GM23338 (cell line): ENCODE results near the gene LNX1. TPM values are rescaled to one million over a fixed set of nuclear protein-coding genes. Genes with fewer than 3 reads are reported as not detected.

ENCODE experiments used
- ATAC-seq: fragments of 200-7000 bp; cut with Tn5 transposase; 3 replicates; pipeline ENCODE4 v1.9.1; 2020
- DNase-seq: peaks from one replicate; pipeline ENCODE4 v3.0.0-alpha.2; 2015; ENCODE audit warnings: low spot score
- H2AFZ ChIP-seq: fragments of 200-600 bp; sonication (generic); 2 replicates; pipeline ENCODE4 v1.8.0; 2016; ENCODE audit warnings: antibody characterized with exemption, mild to moderate bottlenecking, moderate library complexity
- H3F3A ChIP-seq: fragments of 200-600 bp; sonication (generic); replicated peaks from 2 replicates; pipeline ENCODE4 v1.8.0; 2017; ENCODE audit warnings: antibody characterized with exemption, mixed run types, low read depth
- H3K27ac ChIP-seq: fragments of 200-600 bp; sonication (generic); 2 replicates; pipeline ENCODE4 v1.6.1; 2016; ENCODE audit warnings: low read depth
- H3K27me3 ChIP-seq: fragments of 200-600 bp; sonication (generic); 2 replicates; pipeline ENCODE4 v1.8.0; 2016; ENCODE audit warnings: mild to moderate bottlenecking, mixed run types, moderate library complexity; ENCODE audit not compliant: insufficient read depth
- H3K36me3 ChIP-seq: fragments of 200-600 bp; sonication (generic); 2 replicates; pipeline ENCODE4 v1.8.0; 2016; ENCODE audit warnings: mild to moderate bottlenecking; ENCODE audit not compliant: insufficient read depth
- H3K4me1 ChIP-seq: fragments of 200-600 bp; sonication (generic); 2 replicates; pipeline ENCODE4 v1.8.0; 2016; ENCODE audit warnings: mild to moderate bottlenecking, moderate library complexity; ENCODE audit not compliant: insufficient read depth
- H3K4me2 ChIP-seq: fragments of 200-600 bp; sonication (generic); 2 replicates; pipeline ENCODE4 v1.7.1; 2017; ENCODE audit warnings: mixed run types
- H3K4me3 ChIP-seq: fragments of 200-600 bp; sonication (generic); 2 replicates; pipeline ENCODE4 v1.6.1; 2016; ENCODE audit warnings: mixed run types
- H3K79me2 ChIP-seq: fragments of 200-600 bp; sonication (generic); replicated peaks from 2 replicates; pipeline ENCODE4 v1.8.0; 2017; ENCODE audit warnings: mild to moderate bottlenecking; ENCODE audit not compliant: insufficient read depth
- H3K9me2 ChIP-seq: fragments of 200-600 bp; sonication (generic); 2 replicates; pipeline ENCODE4 v1.8.0; 2017; ENCODE audit not compliant: insufficient read depth
- H4K20me1 ChIP-seq: fragments of 200-600 bp; sonication (generic); replicated peaks from 2 replicates; pipeline ENCODE4 v1.8.0; 2017; ENCODE audit warnings: mild to moderate bottlenecking; ENCODE audit not compliant: insufficient read depth
- H3K27ac Mint-ChIP-seq: 2 replicates; pipeline ENCODE4 v1.8.0; 2020; ENCODE audit warnings: inconsistent platforms, mild to moderate bottlenecking, moderate library complexity, mixed read lengths
- H3K27me3 Mint-ChIP-seq: 3 replicates; pipeline ENCODE4 v1.8.0; 2022; ENCODE audit warnings: low read depth, mild to moderate bottlenecking, moderate library complexity, mixed read lengths, inconsistent platforms; ENCODE audit not compliant: insufficient read depth, poor library complexity
- H3K36me3 Mint-ChIP-seq: 3 replicates; pipeline ENCODE4 v1.8.0; 2021; ENCODE audit warnings: low read depth, mild to moderate bottlenecking, inconsistent platforms, moderate library complexity, mixed read lengths
- H3K4me1 Mint-ChIP-seq: 3 replicates; pipeline ENCODE4 v1.8.0; 2020; ENCODE audit warnings: mild to moderate bottlenecking, inconsistent platforms, mixed read lengths
- H3K4me3 Mint-ChIP-seq: 3 replicates; pipeline ENCODE4 v1.8.0; 2021; ENCODE audit warnings: moderate library complexity, mild to moderate bottlenecking, inconsistent platforms, mixed read lengths
- H3K9me3 Mint-ChIP-seq: 3 replicates; pipeline ENCODE4 v1.8.0; 2020; ENCODE audit warnings: moderate library complexity, mild to moderate bottlenecking, inconsistent platforms, mixed read lengths
- EZH2 ChIP-seq: fragments of 200-600 bp; sonication (generic); IDR thresholded peaks from one replicate; pipeline ENCODE4 v1.8.0; 2017; ENCODE audit warnings: antibody characterized with exemption, mild to moderate bottlenecking, low read depth; ENCODE audit not compliant: unreplicated experiment
- EZH2phosphoT487 ChIP-seq: fragments of 200-600 bp; sonication (generic); IDR thresholded peaks from one replicate; pipeline ENCODE4 v1.8.1; 2018; ENCODE audit warnings: antibody characterized with exemption; ENCODE audit not compliant: unreplicated experiment
- JUNB ChIP-seq: IDR thresholded peaks from one replicate; pipeline ENCODE4 v1.6.1; 2016; ENCODE audit warnings: antibody characterized with exemption; ENCODE audit not compliant: unreplicated experiment
- NANOG ChIP-seq: IDR thresholded peaks from 2 replicates; pipeline ENCODE4 v1.6.1; 2016; ENCODE audit warnings: antibody characterized with exemption, borderline replicate concordance
- POLR2AphosphoS5 ChIP-seq: IDR thresholded peaks from 2 replicates; pipeline ENCODE4 v1.6.1; 2016; ENCODE audit warnings: antibody characterized with exemption, low read depth
- STAT1 ChIP-seq: IDR thresholded peaks from one replicate; pipeline ENCODE4 v1.6.1; 2016; ENCODE audit warnings: antibody characterized with exemption; ENCODE audit not compliant: unreplicated experiment
- ZNF114 ChIP-seq: fragments of 250-450 bp; sonication (Bioruptor Pico); IDR thresholded peaks from 2 replicates; pipeline ENCODE4 v1.5.0; 2020; ENCODE audit warnings: mild to moderate bottlenecking, moderate library complexity
- polyA plus RNA-seq: library from polyadenylated mRNA; unstranded; fragments of >200 nt; fragmentation: Nextera tagmentation; extraction: Ambion mirVana; gene quantifications from 2 replicates; pipeline ENCODE4 v1.2.1, GENCODE V29; 2016
- total RNA-seq: library from RNA; depleted of rRNA; stranded (reverse); fragments of >200 nt; shearing (Covaris generic); gene quantifications from 2 replicates; pipeline ENCODE4 v1.2.3, GENCODE V29; 2014
- TF ChIP-seq, protein P1 (sequence below): IDR thresholded peaks from one replicate; pipeline ENCODE4 v1.6.1; 2018; ENCODE audit warnings: antibody characterized with exemption; ENCODE audit not compliant: unreplicated experiment
- TF ChIP-seq, protein P2 (sequence below), 2 experiments: fragments of 200-600 bp in 1 of 2; sonication (generic) in 1 of 2; conservative IDR thresholded peaks; 2 replicates each; pipeline versions ENCODE4 v1.5.1 to v1.6.1; 2016 to 2017; ENCODE audit warnings: antibody characterized with exemption in 2 of 2, low read depth in 2 of 2, mild to moderate bottlenecking in 2 of 2, moderate library complexity in 1 of 2
- TF ChIP-seq, protein P3 (sequence below): IDR thresholded peaks from 2 replicates; pipeline ENCODE4 v1.6.1; 2016; ENCODE audit warnings: antibody characterized with exemption

The LNX1 gene
- total and polyA plus RNA-seq, 2 experiments from 2014 or later = 5.4 to 6.4 TPM

- TF ChIP-seq EZH2phosphoT487 = no peak
- no peak for TF ChIP-seq ZNF114 (CRISPR knock-in tag)
- TF ChIP-seq, protein P1, sequence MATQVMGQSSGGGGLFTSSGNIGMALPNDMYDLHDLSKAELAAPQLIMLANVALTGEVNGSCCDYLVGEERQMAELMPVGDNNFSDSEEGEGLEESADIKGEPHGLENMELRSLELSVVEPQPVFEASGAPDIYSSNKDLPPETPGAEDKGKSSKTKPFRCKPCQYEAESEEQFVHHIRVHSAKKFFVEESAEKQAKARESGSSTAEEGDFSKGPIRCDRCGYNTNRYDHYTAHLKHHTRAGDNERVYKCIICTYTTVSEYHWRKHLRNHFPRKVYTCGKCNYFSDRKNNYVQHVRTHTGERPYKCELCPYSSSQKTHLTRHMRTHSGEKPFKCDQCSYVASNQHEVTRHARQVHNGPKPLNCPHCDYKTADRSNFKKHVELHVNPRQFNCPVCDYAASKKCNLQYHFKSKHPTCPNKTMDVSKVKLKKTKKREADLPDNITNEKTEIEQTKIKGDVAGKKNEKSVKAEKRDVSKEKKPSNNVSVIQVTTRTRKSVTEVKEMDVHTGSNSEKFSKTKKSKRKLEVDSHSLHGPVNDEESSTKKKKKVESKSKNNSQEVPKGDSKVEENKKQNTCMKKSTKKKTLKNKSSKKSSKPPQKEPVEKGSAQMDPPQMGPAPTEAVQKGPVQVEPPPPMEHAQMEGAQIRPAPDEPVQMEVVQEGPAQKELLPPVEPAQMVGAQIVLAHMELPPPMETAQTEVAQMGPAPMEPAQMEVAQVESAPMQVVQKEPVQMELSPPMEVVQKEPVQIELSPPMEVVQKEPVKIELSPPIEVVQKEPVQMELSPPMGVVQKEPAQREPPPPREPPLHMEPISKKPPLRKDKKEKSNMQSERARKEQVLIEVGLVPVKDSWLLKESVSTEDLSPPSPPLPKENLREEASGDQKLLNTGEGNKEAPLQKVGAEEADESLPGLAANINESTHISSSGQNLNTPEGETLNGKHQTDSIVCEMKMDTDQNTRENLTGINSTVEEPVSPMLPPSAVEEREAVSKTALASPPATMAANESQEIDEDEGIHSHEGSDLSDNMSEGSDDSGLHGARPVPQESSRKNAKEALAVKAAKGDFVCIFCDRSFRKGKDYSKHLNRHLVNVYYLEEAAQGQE = no peak
- TF ChIP-seq POLR2AphosphoS5 = no peak
These were observed 105.6 kb downstream of the LNX1 start (continued) for GRCh38 chr4:53485658-53486040.

DNA sequence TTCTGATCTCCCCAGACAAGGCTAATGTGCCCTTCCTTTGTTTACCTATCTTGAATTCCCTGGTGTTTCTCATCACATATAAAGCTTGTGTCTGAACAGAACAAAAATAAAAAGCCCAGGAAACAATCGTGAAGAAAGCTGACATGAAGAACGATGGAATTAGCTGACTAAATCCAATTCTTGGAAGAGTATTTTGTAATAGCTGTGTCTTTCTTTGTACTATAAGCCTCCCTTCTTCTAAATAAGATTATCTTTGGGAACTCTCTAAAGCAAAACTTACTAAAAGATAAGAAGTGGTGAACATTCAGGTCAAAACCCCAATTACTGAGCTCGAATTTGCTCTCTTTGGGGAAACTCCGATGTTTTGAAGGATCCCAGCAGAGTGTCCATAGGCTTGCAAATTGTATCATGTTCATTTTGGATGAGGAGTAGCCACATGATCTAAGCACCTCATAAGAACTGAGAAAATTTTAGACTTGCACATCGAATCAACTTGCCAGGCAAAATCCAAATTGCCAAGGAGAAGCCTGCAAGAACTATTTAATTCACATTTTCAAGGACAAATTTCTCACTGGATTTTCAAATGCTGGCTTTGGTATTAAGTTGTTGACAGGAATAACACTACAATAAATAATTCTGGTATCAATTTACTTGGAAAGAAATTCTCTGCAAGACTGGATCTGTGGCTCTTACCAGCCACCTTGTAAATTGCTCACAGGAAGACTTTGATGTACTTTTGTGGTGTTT lies 106.2 kb downstream of the LNX1 start:
- H3K36me3 ChIP-seq = no peaks in the 10 kb centered on the region
- H3K79me2 ChIP-seq = no peaks in the 10 kb centered on the region
- H3K36me3 Mint-ChIP-seq = no peaks in the 10 kb centered on the region
- H4K20me1 ChIP-seq = no peaks in the 10 kb centered on the region
- DNase-seq (no peak), ATAC-seq (no peak)
- H3K4me3 ChIP-seq = no peak overlapping the region
- H3K27ac Mint-ChIP-seq = no peak overlapping the region
- no peaks in the 10 kb centered on the region for H3K27me3 Mint-ChIP-seq
- no peak overlapping the region for H3K4me3 Mint-ChIP-seq
- peaks cover 9% of the 10 kb centered on the region; the same call in 1 of the 2 replicates for H3K4me1 ChIP-seq
- no peaks in the 10 kb centered on the region for H3K9me3 Mint-ChIP-seq
- TF ChIP-seq JUNB = no peak
- H2AFZ ChIP-seq = no peak overlapping the region
- no peaks in the 10 kb centered on the region for H3K27me3 ChIP-seq
- peaks cover 9% of the 10 kb centered on the region; the same call in 1 of the 2 replicates for H3K9me2 ChIP-seq
- peaks cover 10% of the 10 kb centered on the region for H3K4me1 Mint-ChIP-seq
- H3K27ac ChIP-seq = no peak overlapping the region
- no peak overlapping the region for H3K4me2 ChIP-seq
- H3F3A ChIP-seq = no peaks in the 10 kb centered on the region

DNA sequence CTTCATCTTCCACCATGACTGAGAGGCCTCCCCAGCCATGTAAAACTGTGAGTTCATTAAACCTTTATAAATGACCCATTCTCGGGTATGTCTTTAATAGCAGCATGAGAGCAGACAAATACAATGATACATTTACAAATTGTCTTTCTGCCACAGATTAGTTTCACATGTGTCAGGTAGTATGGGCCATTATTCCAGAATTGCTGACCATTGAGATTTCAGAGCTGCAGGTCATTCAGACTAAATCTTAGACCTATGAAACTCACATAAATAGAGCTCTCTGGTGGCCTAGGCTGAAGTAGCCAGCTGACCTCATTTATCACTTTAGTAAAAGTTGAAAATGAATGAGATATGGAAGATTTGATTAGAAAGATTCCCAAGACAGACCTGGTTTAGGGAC lies 108.0 kb downstream of the LNX1 start:
- Histone ChIP-seq H3K27ac (no peak overlapping the region), H2AFZ (no peak overlapping the region), H3K4me1 (peaks cover 28% of the 10 kb centered on the region), H3K4me3 (no peak overlapping the region), H3K27me3 (no peaks in the 10 kb centered on the region), H3K4me2 (no peak overlapping the region), H3K79me2 (no peaks in the 10 kb centered on the region), H3F3A (no peaks in the 10 kb centered on the region), H3K9me2 (peaks cover 9% of the 10 kb centered on the region; the same call in 1 of the 2 replicates), H3K36me3 (no peaks in the 10 kb centered on the region), H4K20me1 (no peaks in the 10 kb centered on the region)
- Mint-ChIP-seq H3K27ac (no peak overlapping the region), H3K27me3 (no peaks in the 10 kb centered on the region), H3K36me3 (no peaks in the 10 kb centered on the region), H3K9me3 (no peaks in the 10 kb centered on the region), H3K4me3 (no peak overlapping the region), H3K4me1 (peaks cover 21% of the 10 kb centered on the region)
- DNase-seq (no peak), ATAC-seq (no peak)
- TF ChIP-seq, protein P2, sequence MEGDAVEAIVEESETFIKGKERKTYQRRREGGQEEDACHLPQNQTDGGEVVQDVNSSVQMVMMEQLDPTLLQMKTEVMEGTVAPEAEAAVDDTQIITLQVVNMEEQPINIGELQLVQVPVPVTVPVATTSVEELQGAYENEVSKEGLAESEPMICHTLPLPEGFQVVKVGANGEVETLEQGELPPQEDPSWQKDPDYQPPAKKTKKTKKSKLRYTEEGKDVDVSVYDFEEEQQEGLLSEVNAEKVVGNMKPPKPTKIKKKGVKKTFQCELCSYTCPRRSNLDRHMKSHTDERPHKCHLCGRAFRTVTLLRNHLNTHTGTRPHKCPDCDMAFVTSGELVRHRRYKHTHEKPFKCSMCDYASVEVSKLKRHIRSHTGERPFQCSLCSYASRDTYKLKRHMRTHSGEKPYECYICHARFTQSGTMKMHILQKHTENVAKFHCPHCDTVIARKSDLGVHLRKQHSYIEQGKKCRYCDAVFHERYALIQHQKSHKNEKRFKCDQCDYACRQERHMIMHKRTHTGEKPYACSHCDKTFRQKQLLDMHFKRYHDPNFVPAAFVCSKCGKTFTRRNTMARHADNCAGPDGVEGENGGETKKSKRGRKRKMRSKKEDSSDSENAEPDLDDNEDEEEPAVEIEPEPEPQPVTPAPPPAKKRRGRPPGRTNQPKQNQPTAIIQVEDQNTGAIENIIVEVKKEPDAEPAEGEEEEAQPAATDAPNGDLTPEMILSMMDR (conservative IDR thresholded peaks at IDR 0.05; ENCODE audit: low read depth in 2 of 2) = no peak
- TF ChIP-seq JUNB (no peak), ZNF114 (CRISPR knock-in tag) (no peak), EZH2 (no peak), NANOG (no peak), STAT1 (no peak), EZH2phosphoT487 (no peak)
- TF ChIP-seq, protein P3, sequence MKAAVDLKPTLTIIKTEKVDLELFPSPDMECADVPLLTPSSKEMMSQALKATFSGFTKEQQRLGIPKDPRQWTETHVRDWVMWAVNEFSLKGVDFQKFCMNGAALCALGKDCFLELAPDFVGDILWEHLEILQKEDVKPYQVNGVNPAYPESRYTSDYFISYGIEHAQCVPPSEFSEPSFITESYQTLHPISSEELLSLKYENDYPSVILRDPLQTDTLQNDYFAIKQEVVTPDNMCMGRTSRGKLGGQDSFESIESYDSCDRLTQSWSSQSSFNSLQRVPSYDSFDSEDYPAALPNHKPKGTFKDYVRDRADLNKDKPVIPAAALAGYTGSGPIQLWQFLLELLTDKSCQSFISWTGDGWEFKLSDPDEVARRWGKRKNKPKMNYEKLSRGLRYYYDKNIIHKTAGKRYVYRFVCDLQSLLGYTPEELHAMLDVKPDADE = no peak
